Activated T-helper 2 cell treated with anti-CD3 and anti-CD28 coated beads, Interferon-gamma antibody, Interleukin-2, Interleukin-4, amounts not matched to agents 10 μg/mL and 5 μg/mL and 100 μg/mL, durations not matched to agents 14 hours and 24 hours and 36 hours (primary cell): ENCODE data around the gene PKP4. TPM values are rescaled to one million over a fixed set of nuclear protein-coding genes. Genes with fewer than 3 reads are reported as not detected.
"Not testable (repeated sequence)": the region's sequence is repeated elsewhere in the genome, so short reads cannot be mapped to it uniquely, and the experiment has no call there.

ENCODE experiments used
- DNase-seq: peaks from one replicate; pipeline ENCODE4 v3.0.0; 2021; ENCODE audit warnings: low spot score
- H3K27ac Mint-ChIP-seq: one replicate; pipeline ENCODE4 v1.8.0; 2021; ENCODE audit warnings: mixed read lengths
- H3K27me3 Mint-ChIP-seq: one replicate; pipeline ENCODE4 v1.8.0; 2021; ENCODE audit warnings: low read depth, mixed read lengths
- H3K36me3 Mint-ChIP-seq: one replicate; pipeline ENCODE4 v1.8.0; 2021; ENCODE audit warnings: low read depth, mixed read lengths
- H3K4me1 Mint-ChIP-seq: one replicate; pipeline ENCODE4 v1.8.0; 2021; ENCODE audit warnings: low read depth, mixed read lengths
- H3K4me3 Mint-ChIP-seq: one replicate; pipeline ENCODE4 v1.8.0; 2021; ENCODE audit warnings: low read depth, mild to moderate bottlenecking, moderate library complexity, mixed read lengths
- H3K9me3 Mint-ChIP-seq: one replicate; pipeline ENCODE4 v1.8.0; 2021; ENCODE audit warnings: mixed read lengths
- intact Hi-C: fragments of 100-400 bp; cut with micrococcal nuclease; formaldehyde crosslinking; loops from one replicate; pipeline ENCODE4 v1.15.1; 2023
- total RNA-seq: library from RNA; stranded (reverse); gene quantifications from 2 replicates; pipeline ENCODE4 v1.2.3, GENCODE V29; 2022

The PKP4 gene
- total RNA-seq = 26.9 and 27.0 TPM in 2 replicates

GRCh38 chr2:158456309-158457066, at the start of gene PKP4, which contains the start of gene CCDC148:
Gene PKP4 (plus strand): TSS chr2:158456952. CDS start chr2:158533185, 76,233 bp downstream.
Gene CCDC148 (minus strand): TSS chr2:158456753. CDS start chr2:158456439, 314 bp downstream.
- intact Hi-C loops = loop anchor here (2.0 to 10.0 kb wide), 9 partner anchors 266 to 1256 kb away; partner anchors contain the start of genes ACVR1C, MARCHF7 and WDSUB1
- peak; percentile 83 for DNase-seq
- Mint-ChIP-seq H3K9me3 (no peaks in the 10 kb centered on the region), H3K4me3 (peak within 1 kb of the TSS; percentile 94), H3K27ac (peak within 1 kb of the TSS; percentile 86), H3K4me1 (peaks cover 22% of the 10 kb centered on the region), H3K36me3 (no peaks in the 10 kb centered on the region), H3K27me3 (peaks cover 38% of the 10 kb centered on the region)

GRCh38 chr2:158407031-158407430, 49.7 kb upstream of the PKP4 start:
- intact Hi-C loops = no loop called here
- H3K36me3 Mint-ChIP-seq = no peaks in the 10 kb centered on the region
- peaks cover 11% of the 10 kb centered on the region for H3K9me3 Mint-ChIP-seq
- no peak for DNase-seq
- no peaks in the 10 kb centered on the region for H3K4me1 Mint-ChIP-seq
- H3K4me3 Mint-ChIP-seq = no peak overlapping the region
- H3K27ac Mint-ChIP-seq = no peak overlapping the region
- H3K27me3 Mint-ChIP-seq = peaks cover 6% of the 10 kb centered on the region

GRCh38 chr2:158410132-158410531, 46.6 kb upstream of the PKP4 start:
- no peak for DNase-seq
- Mint-ChIP-seq H3K4me3 (no peak overlapping the region), H3K27ac (no peak overlapping the region), H3K9me3 (peaks cover 11% of the 10 kb centered on the region), H3K36me3 (no peaks in the 10 kb centered on the region), H3K27me3 (no peaks in the 10 kb centered on the region), H3K4me1 (no peaks in the 10 kb centered on the region)
- intact Hi-C loops = no loop called here

GRCh38 chr2:158411748-158412147, 45.0 kb upstream of the PKP4 start:
- Mint-ChIP-seq H3K4me1 (no peaks in the 10 kb centered on the region), H3K9me3 (peaks cover 11% of the 10 kb centered on the region), H3K27me3 (no peaks in the 10 kb centered on the region), H3K27ac (no peak overlapping the region), H3K36me3 (no peaks in the 10 kb centered on the region), H3K4me3 (no peak overlapping the region)
- no peak for DNase-seq
- intact Hi-C loops = no loop called here

- H3K27ac Mint-ChIP-seq = no peak overlapping the region
- H3K4me1 Mint-ChIP-seq = no peaks in the 10 kb centered on the region
- DNase-seq = no peak
- H3K27me3 Mint-ChIP-seq = no peaks in the 10 kb centered on the region
- H3K9me3 Mint-ChIP-seq = peaks cover 11% of the 10 kb centered on the region
- no peak overlapping the region for H3K4me3 Mint-ChIP-seq
- H3K36me3 Mint-ChIP-seq = no peaks in the 10 kb centered on the region
- intact Hi-C loops = no loop called here
Observed at GRCh38 chr2:158412206-158412605, 44.5 kb upstream of the PKP4 start.

- Mint-ChIP-seq H3K9me3 (peaks cover 11% of the 10 kb centered on the region), H3K4me1 (no peaks in the 10 kb centered on the region), H3K27me3 (no peaks in the 10 kb centered on the region), H3K27ac (no peak overlapping the region), H3K4me3 (no peak overlapping the region), H3K36me3 (no peaks in the 10 kb centered on the region)
- no peak for DNase-seq
- intact Hi-C loops = no loop called here
Observed at GRCh38 chr2:158413581-158413980, 43.2 kb upstream of the PKP4 start.

- no peaks in the 10 kb centered on the region for H3K36me3 Mint-ChIP-seq
- intact Hi-C loops = no loop called here
- H3K4me3 Mint-ChIP-seq = no peak overlapping the region
- H3K9me3 Mint-ChIP-seq = peaks cover 11% of the 10 kb centered on the region
- no peak for DNase-seq
- H3K27ac Mint-ChIP-seq = no peak overlapping the region
- H3K4me1 Mint-ChIP-seq = no peaks in the 10 kb centered on the region
- H3K27me3 Mint-ChIP-seq = no peaks in the 10 kb centered on the region
Observed at GRCh38 chr2:158414538-158414937, 42.2 kb upstream of the PKP4 start.

- H3K36me3 Mint-ChIP-seq = no peaks in the 10 kb centered on the region
- H3K27ac Mint-ChIP-seq = no peak overlapping the region
- no peak overlapping the region for H3K4me3 Mint-ChIP-seq
- intact Hi-C loops = no loop called here
- no peaks in the 10 kb centered on the region for H3K4me1 Mint-ChIP-seq
- H3K27me3 Mint-ChIP-seq = no peaks in the 10 kb centered on the region
- peaks cover 7% of the 10 kb centered on the region for H3K9me3 Mint-ChIP-seq
- DNase-seq = no peak
Observed at GRCh38 chr2:158432117-158432516, 24.6 kb upstream of the PKP4 start.

- H3K4me3 Mint-ChIP-seq, H3K9me3 Mint-ChIP-seq, H3K4me1 Mint-ChIP-seq, H3K36me3 Mint-ChIP-seq, intact Hi-C loops, H3K27ac Mint-ChIP-seq, DNase-seq, H3K27me3 Mint-ChIP-seq: not testable (repeated sequence)
Observed at GRCh38 chr2:158433716-158434115, 23.0 kb upstream of the PKP4 start.

GRCh38 chr2:158439062-158439461, 17.7 kb upstream of the PKP4 start:
- H3K4me1 Mint-ChIP-seq, intact Hi-C loops, H3K4me3 Mint-ChIP-seq, DNase-seq, H3K9me3 Mint-ChIP-seq, H3K36me3 Mint-ChIP-seq, H3K27ac Mint-ChIP-seq, H3K27me3 Mint-ChIP-seq: not testable (repeated sequence)

- no peaks in the 10 kb centered on the region for H3K4me1 Mint-ChIP-seq
- intact Hi-C loops = no loop called here
- no peaks in the 10 kb centered on the region for H3K36me3 Mint-ChIP-seq
Observed at GRCh38 chr2:158443606-158444005, 13.1 kb upstream of the PKP4 start.

GRCh38 chr2:158457092-158457825, 507 bp downstream of the PKP4 start:
- Mint-ChIP-seq H3K9me3 (no peaks in the 10 kb centered on the region), H3K4me1 (peaks cover 22% of the 10 kb centered on the region), H3K27ac (peak overlapping the region; percentile 86), H3K27me3 (peaks cover 31% of the 10 kb centered on the region), H3K4me3 (peak overlapping the region; percentile 94), H3K36me3 (no peaks in the 10 kb centered on the region)
- DNase-seq = peak; percentile 53
- intact Hi-C loops = loop anchor here (2.0 to 10.0 kb wide), 9 partner anchors 266 to 1255 kb away; partner anchors contain the start of genes ACVR1C, MARCHF7 and WDSUB1

More at GRCh38 chr2:158443606-158444005, 13.1 kb upstream of the PKP4 start:
- Mint-ChIP-seq H3K9me3 (no peaks in the 10 kb centered on the region), H3K27me3 (peaks cover 2% of the 10 kb centered on the region), H3K27ac (no peak overlapping the region), H3K4me3 (no peak overlapping the region)
- DNase-seq = no peak
